GM19397 (cell line): ENCODE results near the gene UBL4A.
A peak's percentile ranks its signal among the peaks of the same experiment; 100 is the strongest.

Source experiments
- ATAC-seq: cut with Tn5 transposase; IDR thresholded peaks from one replicate; pipeline ENCODE4 v1.9.1; 2021; ENCODE audit warnings: mild to moderate bottlenecking, moderate library complexity; ENCODE audit not compliant: unreplicated experiment

UBL4A gene

DNA sequence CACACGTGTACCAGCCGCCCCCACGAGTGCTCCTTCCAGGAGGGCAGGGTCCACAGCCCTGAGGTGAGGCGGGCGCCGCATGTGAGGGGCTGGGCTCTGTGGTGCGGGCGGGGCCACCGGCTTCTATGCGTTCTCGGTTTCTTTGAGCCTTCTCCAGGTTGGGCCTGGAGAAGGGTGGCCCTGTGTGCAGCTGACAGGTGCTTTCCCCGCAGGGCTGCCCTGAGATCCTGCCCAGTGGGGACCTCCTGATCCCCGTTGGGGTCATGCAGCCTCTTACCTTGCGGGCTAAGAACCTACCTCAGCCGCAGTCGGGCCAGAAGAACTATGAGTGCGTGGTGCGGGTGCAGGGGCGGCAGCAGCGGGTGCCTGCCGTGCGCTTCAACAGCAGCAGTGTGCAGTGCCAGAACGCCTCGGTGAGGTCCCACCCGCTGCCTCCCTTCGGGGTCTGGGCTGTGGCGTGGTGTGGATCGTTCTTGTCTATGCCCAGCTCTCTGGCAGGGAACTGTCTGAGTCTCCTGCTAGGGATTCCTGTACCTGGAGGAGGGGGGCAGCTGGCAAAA lies 21.5 kb downstream of the UBL4A start:
- no peak for ATAC-seq

DNA sequence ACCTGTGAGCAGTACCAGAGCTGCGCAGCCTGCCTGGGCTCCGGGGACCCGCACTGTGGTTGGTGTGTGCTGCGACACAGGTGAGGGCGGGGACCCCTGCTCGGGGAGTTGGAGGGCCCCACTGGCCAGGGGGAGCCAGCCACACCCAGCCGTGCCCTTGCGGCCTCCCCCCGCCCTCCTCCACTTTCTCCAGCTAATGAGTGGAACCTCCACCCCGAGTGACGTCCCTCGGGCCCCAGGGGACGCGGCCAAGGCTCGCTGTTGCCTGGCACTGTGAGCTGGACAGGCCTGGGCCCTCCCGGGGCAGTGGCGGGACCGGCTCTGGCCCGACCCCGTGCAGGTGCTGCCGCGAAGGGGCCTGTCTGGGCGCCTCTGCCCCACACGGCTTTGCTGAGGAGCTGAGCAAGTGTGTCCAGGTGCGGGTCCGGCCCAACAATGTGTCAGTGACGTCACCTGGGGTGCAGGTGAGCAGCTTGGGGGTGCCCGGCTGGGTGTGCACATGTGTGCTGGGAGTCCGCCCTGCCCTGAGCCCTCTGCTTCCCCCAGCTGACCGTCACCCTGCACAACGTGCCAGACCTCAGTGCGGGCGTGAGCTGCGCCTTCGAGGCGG lies 22.7 kb downstream of the UBL4A start:
- no peak for ATAC-seq

DNA sequence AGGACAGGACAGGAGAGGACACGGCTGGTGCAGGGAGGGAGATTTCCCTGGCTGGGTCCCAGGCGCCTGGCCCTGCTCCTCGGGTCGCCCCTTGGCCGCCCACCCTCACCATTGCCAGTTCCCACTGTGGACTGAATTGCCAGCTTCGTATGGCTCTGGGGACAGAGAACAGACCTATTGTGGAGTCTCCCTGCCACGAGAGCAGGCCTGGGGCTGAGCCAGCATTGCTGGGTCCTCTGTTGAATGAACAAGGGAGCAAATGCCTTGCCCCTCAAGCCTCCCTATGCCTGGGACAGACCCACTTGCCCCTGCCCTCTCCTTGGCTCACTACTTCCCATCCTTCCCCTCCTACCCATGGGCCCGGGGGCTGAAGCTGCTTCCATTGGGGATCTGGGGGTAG lies 24.0 kb downstream of the UBL4A start:
- ATAC-seq, result no peak

- no peak for ATAC-seq
Measured at GRCh38 chrX:154460326-154460725, 26.1 kb downstream of the UBL4A start.

DNA sequence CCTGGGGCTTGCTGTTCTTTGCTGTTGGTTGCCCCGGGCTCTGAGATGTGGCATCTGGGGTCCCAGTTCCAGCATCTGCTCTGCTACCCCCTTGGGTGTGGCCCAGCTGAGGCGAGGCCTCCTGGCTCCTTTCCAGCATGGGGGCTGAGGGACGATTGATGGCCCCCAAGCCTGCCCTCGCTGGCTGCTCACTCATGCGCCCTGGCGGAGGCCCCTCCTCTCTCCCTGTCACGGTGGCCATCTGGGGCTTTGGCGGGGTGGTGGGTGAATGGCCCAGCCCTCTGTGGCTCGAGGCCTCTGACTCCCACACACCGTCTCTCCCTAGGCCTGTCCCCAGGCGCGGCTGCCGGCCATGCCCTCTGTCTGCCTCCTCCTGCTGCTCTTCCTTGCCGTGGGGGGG lies 26.6 kb downstream of the UBL4A start:
- no peak for ATAC-seq

- no peak for ATAC-seq
Measured at GRCh38 chrX:154458954-154459778, 27.2 kb downstream of the UBL4A start.

DNA sequence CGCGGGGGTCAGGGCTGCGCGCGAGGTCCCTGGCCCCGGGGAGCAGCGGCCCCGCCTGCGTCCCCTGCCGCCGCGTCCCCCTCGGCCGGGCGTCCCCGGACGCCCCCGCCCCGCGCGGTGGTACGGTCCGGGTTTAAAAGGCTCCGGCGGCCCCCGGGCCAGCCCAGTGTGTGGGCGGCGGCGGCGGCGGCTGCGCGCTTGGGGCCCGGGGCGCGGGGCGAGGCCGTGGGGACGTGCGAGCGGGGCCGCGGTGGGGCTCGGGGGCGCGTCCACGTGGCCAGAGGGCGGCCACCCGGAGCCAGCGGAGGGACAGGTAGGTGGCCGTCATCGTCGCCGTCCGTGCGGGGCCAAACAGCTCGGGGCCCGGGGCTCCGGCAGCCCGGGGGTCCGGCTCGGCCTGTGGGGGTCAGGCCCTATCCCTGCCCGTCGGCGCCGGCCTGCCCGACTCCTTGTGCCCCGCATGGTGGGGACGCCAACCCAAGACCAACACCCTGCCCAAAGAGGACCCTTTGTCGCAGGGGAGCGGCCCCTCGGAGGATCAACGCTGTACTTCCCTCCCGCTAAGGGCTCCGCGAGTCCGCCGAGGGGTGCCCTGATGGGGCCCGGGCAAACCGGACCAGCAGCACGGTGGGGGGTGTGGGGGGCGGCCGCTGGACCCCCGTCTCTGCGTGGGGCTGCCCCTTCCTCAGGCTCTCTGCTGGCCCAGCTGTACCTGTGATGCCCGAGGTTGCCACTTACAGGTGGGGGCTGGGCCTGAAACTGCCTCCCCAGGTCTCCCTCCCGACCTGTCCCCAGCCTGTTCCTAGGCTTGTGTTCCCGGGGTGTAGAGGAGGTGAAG lies 28.1 kb downstream of the UBL4A start, which contains the start of gene PLXNA3:
Gene PLXNA3 (plus strand): TSS at position 166 of the 838 bp plus-strand sequence. CDS start 1,903 bp downstream, outside the sequence.
- no peak for ATAC-seq

GRCh38 chrX:154457491-154458115 lies 28.8 kb downstream of the UBL4A start:
- ATAC-seq, result no peak

DNA sequence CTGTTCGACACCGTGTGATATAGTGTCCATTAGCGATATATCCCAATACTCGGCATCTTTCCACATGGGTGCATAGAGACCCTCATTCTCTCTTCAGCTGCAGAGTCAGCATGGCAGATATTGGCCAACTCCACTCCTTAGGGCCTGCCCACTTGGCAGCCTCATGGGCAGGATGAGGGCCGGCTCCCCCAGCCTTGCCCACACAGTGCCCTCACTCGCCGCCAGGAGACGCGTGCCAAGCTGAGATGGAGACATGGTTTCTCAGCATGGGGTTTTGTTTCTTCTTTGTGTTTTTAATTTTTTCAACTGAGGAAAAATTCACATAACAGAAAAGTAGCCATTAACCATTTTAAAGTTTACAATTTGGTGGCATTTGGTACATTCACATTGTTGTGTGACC lies 33.6 kb downstream of the UBL4A start:
- ATAC-seq, result no peak

DNA sequence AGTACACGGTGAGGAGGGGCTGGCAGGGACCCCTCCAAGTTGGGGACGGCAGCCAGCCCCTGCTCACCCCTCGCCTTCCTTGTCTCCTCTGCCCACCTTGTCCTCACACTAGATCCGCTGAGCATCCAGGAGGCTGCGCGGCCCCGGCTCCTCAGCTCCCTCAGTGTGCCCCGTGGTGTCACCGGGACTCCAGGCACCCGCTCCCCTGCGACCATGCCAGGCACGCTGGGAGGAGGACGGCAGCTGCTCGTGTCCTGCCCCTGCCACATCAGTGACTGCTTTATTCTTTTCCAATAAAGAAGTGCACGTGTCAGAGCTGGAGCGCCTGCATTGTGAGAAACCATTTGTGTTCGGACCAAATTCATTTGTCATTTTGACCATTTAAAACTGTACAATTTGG lies 36.1 kb downstream of the UBL4A start:
- no peak for ATAC-seq

GRCh38 chrX:154449618-154450017 lies 36.8 kb downstream of the UBL4A start:
- no peak for ATAC-seq

DNA sequence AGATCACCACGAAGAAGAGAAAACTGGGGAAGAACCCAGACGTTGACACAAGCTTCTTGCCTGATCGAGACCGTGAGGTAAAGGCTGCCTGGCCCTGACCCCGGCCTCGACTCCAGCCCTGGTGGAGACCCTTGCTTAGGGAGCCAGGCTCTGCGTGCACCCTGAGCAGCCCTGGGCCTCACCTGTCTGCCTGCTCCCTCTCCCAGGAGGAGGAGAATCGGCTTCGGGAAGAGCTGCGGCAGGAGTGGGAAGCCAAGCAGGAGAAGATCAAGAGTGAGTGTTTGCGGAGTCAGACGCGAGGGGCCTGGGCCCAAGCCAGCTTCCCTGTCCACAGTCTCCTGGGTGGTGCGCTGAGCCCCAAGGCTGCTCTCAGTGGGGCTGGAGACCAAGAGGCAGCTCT lies 37.9 kb downstream of the UBL4A start:
- no peak for ATAC-seq

- no peak for ATAC-seq
Measured at GRCh38 chrX:154446430-154446829, 40.0 kb downstream of the UBL4A start.

- ATAC-seq, result no peak
Measured at GRCh38 chrX:154445776-154446175, 40.6 kb downstream of the UBL4A start.

GRCh38 chrX:154444755-154445246 lies 41.6 kb downstream of the UBL4A start:
- ATAC-seq, result no peak

GRCh38 chrX:154443992-154444754 lies 42.2 kb downstream of the UBL4A start, which contains the start of gene FAM50A:
Gene FAM50A, plus strand, starts transcription at chrX:154444141. Its CDS starts 95 bp downstream, at chrX:154444236.
- peak; percentile 85 for ATAC-seq

DNA sequence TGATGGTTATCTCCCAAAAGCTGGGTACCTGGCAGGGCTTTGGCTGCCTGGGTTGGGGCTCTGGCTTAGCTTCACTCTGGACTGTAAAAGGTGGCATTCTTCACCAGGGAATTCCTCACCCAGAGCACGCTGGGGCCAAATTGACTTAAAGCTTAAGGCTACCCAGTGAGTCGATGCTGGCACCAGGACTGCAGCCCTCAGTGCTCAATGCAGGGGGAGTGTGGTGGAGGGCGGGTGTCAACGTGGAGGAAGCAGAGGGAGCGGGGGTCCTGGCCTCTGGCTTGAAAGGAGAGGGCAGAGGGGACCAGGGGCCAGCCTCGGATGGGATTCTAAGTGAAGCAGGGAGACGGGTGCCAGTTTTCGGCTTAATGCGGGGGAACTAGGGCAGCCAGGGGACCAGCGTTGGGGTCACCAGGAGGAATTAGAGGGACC lies 42.9 kb downstream of the UBL4A start:
- ATAC-seq, result no peak

GRCh38 chrX:154441984-154442707 lies 44.3 kb downstream of the UBL4A start:
- ATAC-seq, result no peak

DNA sequence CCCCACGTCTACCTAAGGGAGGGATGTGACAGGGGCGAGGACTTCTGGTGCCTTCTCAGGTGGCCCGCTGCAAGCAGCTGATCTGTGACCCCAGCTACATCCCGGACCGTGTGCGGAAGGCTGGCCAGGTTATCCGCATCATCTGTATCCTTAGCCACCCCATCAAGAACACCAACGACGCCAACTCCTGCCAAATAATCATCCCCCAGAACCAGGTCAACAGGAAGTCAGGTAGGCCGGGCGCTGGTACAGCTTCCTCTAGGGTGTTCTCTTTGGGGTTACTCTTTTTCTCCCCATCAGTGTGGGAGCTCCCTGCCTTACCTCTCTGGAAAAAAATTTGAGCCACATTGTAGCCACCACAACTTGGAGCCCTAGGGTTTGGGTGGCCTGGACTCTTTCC lies 44.9 kb downstream of the UBL4A start:
- no peak for ATAC-seq
